ENCODE measurements around the gene CPSF4. TPM values are rescaled to one million over a fixed set of nuclear protein-coding genes. Genes with fewer than 3 reads are reported as not detected.

The CPSF4 gene
- total RNA-seq, 1 experiment from 2014 or later = 98.2 TPM

DNA sequence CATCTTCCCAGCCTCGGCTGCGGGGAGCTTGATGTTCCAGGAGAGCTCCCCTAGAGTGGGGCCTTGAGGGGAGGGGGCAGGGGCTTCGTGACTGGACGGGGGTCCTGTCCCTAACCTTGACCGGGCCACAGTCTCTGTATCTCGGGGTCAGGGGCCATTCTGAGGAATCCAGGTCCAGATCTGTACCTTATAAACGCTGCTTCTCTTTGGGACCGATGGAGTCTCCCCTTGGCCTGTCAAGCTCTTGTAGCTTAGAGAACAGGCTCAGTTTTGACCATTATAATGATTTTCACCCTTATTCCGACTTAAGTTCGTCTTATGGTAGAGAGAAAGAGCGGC is 66.5 kb downstream of the CPSF4 start:
- H3K27me3 Mint-ChIP-seq (ENCODE audit: low read depth) = no peaks in the 10 kb centered on the region
- H2AK5ac ChIP-seq (ENCODE audit: insufficient read length, low read length) = no peak overlapping the region
- no peak overlapping the region for H3K14ac ChIP-seq (ENCODE audit: insufficient read depth, low read length)
- H3K9me3 ChIP-seq (ENCODE audit: control insufficient read depth, low read depth, low read length) = no peaks in the 10 kb centered on the region
- no peak overlapping the region for H3K27ac ChIP-seq (ENCODE audit: insufficient read length, low read depth, low read length)
- peak overlapping the region; percentile 93 for H3K9ac ChIP-seq (ENCODE audit: extremely low read depth, insufficient read length, low read length)
- peak overlapping the region; percentile 97 for H3K4me2 ChIP-seq (ENCODE audit: insufficient read depth, insufficient read length, low read length)
- no peak overlapping the region for H3K23ac ChIP-seq (ENCODE audit: insufficient read length, low read depth, low read length)
- H3K36me3 Mint-ChIP-seq (ENCODE audit: insufficient read depth in 1 of 3, low read depth in 3 of 3) = peaks cover 5 to 16% (median 8%) of the 10 kb centered on the region in 3 experiments; a peak in 6 of 7 replicates
- H2BK15ac ChIP-seq (ENCODE audit: low read depth, low read length) = no peak overlapping the region
- H3K79me1 ChIP-seq (ENCODE audit: insufficient read depth, low read depth, low read length, poor library complexity, severe bottlenecking) = peaks cover 8% of the 10 kb centered on the region
- H3K4me1 Mint-ChIP-seq = peaks cover 13 to 20% of the 10 kb centered on the region in 2 experiments
- no peaks in the 10 kb centered on the region for H3K27me3 ChIP-seq (ENCODE audit: insufficient read depth, low read length)
- H4K8ac ChIP-seq (replicated peaks; ENCODE audit: insufficient read length, low read depth, low read length) = no peak overlapping the region
- H3K56ac ChIP-seq (ENCODE audit: insufficient read length, low read depth, low read length) = no peak overlapping the region
- no peak overlapping the region for H2BK20ac ChIP-seq (ENCODE audit: low read depth, low read length, poor library complexity, severe bottlenecking)
- H2BK5ac ChIP-seq (ENCODE audit: insufficient read length, low read length) = no peak overlapping the region
- H3K4me3 Mint-ChIP-seq = peak overlapping the region; percentile 93 to 94
- no peak overlapping the region for H3K18ac ChIP-seq (ENCODE audit: insufficient read length, low read depth, low read length)
- whole genome bisulfite sequencing (ENCODE audit: extremely low coverage, insufficient read length, low lambda C conversion rate) = no CpG with 5 or more reads among the region's 11 CpGs
- H2AFZ ChIP-seq (ENCODE audit: low read length) = no peak overlapping the region
- no peak overlapping the region for H2BK120ac ChIP-seq (ENCODE audit: low read depth, low read length, poor library complexity, severe bottlenecking)
- H3K79me2 ChIP-seq (ENCODE audit: insufficient read depth, low read length) = peaks cover 9% of the 10 kb centered on the region; the same call in 1 of the 2 replicates
- H3K9me3 Mint-ChIP-seq = no peaks in the 10 kb centered on the region; a peak in 2 of 5 replicates
- DNase-seq = no peak
- H3T11ph ChIP-seq (ENCODE audit: low read length) = no peak overlapping the region
- H3K4me1 ChIP-seq (ENCODE audit: insufficient read depth, low read length) = no peaks in the 10 kb centered on the region; the same call in 1 of the 2 replicates
- H4K91ac ChIP-seq (ENCODE audit: insufficient read length, low read depth, low read length) = no peak overlapping the region
- H3K4ac ChIP-seq (ENCODE audit: low read depth, low read length) = no peak overlapping the region
- H4K5ac ChIP-seq (ENCODE audit: insufficient read length, low read depth, low read length) = no peak overlapping the region
- H4K20me1 ChIP-seq (ENCODE audit: control insufficient read depth, insufficient read depth, insufficient read length) = no peaks in the 10 kb centered on the region
- H2BK12ac ChIP-seq (ENCODE audit: insufficient read length, low read depth, low read length) = no peak overlapping the region
- TF ChIP-seq, protein P1, sequence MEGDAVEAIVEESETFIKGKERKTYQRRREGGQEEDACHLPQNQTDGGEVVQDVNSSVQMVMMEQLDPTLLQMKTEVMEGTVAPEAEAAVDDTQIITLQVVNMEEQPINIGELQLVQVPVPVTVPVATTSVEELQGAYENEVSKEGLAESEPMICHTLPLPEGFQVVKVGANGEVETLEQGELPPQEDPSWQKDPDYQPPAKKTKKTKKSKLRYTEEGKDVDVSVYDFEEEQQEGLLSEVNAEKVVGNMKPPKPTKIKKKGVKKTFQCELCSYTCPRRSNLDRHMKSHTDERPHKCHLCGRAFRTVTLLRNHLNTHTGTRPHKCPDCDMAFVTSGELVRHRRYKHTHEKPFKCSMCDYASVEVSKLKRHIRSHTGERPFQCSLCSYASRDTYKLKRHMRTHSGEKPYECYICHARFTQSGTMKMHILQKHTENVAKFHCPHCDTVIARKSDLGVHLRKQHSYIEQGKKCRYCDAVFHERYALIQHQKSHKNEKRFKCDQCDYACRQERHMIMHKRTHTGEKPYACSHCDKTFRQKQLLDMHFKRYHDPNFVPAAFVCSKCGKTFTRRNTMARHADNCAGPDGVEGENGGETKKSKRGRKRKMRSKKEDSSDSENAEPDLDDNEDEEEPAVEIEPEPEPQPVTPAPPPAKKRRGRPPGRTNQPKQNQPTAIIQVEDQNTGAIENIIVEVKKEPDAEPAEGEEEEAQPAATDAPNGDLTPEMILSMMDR (conservative IDR thresholded peaks at IDR 0.05) = no peak
- peak overlapping the region; percentile 61 to 99 (median 98); a peak in 2 of 7 replicates for H3K27ac Mint-ChIP-seq
- peaks cover 15% of the 10 kb centered on the region for H3K23me2 ChIP-seq (ENCODE audit: insufficient read length, low read depth, low read length, poor library complexity, severe bottlenecking)

Other genes with a start within 250 kb of the CPSF4 start
- not detected in 2 replicates for gene KPNA7, start 230.8 kb upstream of the CPSF4 start, total RNA-seq (2021)
- gene MYH16, start 166.1 kb upstream of the CPSF4 start, total RNA-seq (2021) = not detected in 2 replicates
- gene ARPC1A, start 113.0 kb upstream of the CPSF4 start, total RNA-seq (2021) = 169 TPM in 2 replicates
- gene ARPC1B, start 64.2 kb upstream of the CPSF4 start, total RNA-seq (2021) = 56.3 and 60.7 TPM in 2 replicates
- gene PDAP1, start 30.3 kb upstream of the CPSF4 start, total RNA-seq (2021) = 150 and 160 TPM in 2 replicates
- 104 TPM in 2 replicates for gene BUD31, start 30.0 kb upstream of the CPSF4 start, total RNA-seq (2021)
- gene PTCD1, start 145 bp upstream of the CPSF4 start, total RNA-seq (2021) = 12.8 and 14.1 TPM in 2 replicates
- 504 and 516 TPM in 2 replicates for gene ATP5MF, start 27.2 kb downstream of the CPSF4 start, total RNA-seq (2021)
- 14.0 and 15.1 TPM in 2 replicates for gene ZNF789, start 33.9 kb downstream of the CPSF4 start, total RNA-seq (2021)
- 24.2 and 24.7 TPM in 2 replicates for gene ZNF394, start 61.3 kb downstream of the CPSF4 start, total RNA-seq (2021)
- gene ZKSCAN5, start 65.7 kb downstream of the CPSF4 start, total RNA-seq (2021) = 16.6 and 17.3 TPM in 2 replicates
- 7.8 and 8.7 TPM in 2 replicates for gene FAM200A, start 113.2 kb downstream of the CPSF4 start, total RNA-seq (2021)
- gene ZNF655, start 119.7 kb downstream of the CPSF4 start, total RNA-seq (2021) = 48.8 and 49.2 TPM in 2 replicates
- 0.44 TPM in 1 of 2 replicates, not detected in the other for gene TMEM225B, start 159.3 kb downstream of the CPSF4 start, total RNA-seq (2021)
- gene ZSCAN25, start 178.0 kb downstream of the CPSF4 start, total RNA-seq (2021) = 21.3 and 21.5 TPM in 2 replicates
- gene CYP3A5, start 241.1 kb downstream of the CPSF4 start, total RNA-seq (2021) = 0.22 TPM in 1 of 2 replicates, not detected in the other

Measured in H9 (cell line).